Left ventricle myocardium superior (tissue), 1 donor: Measurements from ENCODE around the gene PHIP. TPM values are rescaled to one million over a fixed set of nuclear protein-coding genes. Genes with fewer than 3 reads are reported as not detected.
A peak's percentile ranks its signal among the peaks of the same experiment; 100 is the strongest.

Source experiments
- ATAC-seq: fragments of 200-7000 bp; cut with Tn5 transposase; one replicate; pipeline ENCODE4 v1.9.1; 2020; ENCODE audit warnings: mild to moderate bottlenecking, moderate library complexity
- DNase-seq: peaks from one replicate; pipeline ENCODE4 v3.0.0-alpha.2; 2020
- intact Hi-C: fragments of 100-400 bp; cut with micrococcal nuclease; formaldehyde crosslinking; loops from one replicate; pipeline ENCODE4 v1.11.0; 2022
- total RNA-seq: library from RNA; stranded (reverse); fragmentation: NEBNext Ultra II Directional; extraction: Animal tissue kit (Norgen Biotek cat#: 25700); gene quantifications from one replicate; pipeline ENCODE4 v1.2.1, GENCODE V29; 2021
- donor health status: DM: no; HTN: yes; CAD: no; lungs with severe emphysema.

Gene PHIP
- total RNA-seq, 1 donor from 2014 or later, result 17.3 TPM

DNA sequence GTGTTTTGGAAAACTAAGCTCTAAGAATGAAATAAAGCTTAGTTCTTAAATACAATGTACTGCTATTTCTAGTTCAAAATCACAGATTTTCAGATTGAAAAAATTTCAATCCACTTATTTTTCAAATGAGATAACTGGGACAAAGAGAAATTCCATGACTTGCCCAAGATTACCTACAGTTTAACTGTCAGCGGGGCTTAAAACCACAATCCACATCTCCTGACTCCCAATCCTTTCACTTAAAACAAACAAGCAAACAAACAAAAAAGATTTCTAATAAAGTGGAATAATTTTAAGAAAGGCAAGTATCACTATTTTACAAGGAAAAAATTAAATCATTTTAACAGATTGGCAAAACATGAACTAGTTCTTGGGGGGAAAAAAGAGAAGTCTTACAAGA is 4.2 kb downstream of the PHIP start:
- no peak for DNase-seq
- intact Hi-C loops, result loop anchor here (10.0 kb wide), 2 partner anchors 109 to 161 kb away; partner anchors contain the start of gene HMGN3
- no peak for ATAC-seq

DNA sequence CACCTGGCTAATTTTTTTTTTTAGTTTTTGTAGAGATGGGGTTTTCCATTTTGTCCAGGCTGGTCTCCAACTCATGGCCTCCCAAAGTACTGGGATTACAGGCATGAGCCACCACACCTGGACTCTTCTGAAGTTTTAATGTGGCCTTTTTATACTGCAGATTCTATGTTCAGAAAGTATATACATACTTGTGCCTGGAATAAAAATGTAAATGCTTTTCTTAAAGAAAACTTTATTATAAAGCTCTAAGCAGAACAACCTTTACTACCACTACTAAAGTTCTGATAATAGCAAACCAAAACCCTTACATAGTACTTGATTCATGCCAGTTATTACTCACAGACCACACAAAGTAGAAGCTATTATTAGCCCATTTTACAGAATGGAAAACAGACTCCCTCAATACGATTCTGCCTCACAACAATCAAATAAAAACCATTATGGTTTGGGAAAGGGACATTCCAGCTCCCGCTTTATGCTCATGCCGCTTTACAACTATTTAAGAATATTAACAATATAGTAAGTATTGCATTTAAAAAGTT is 5.3 kb downstream of the PHIP start:
- no peak for DNase-seq
- ATAC-seq, result no peak
- intact Hi-C loops, result loop anchor here (10.0 kb wide), 2 partner anchors 108 to 162 kb away; partner anchors contain the start of gene HMGN3

DNA sequence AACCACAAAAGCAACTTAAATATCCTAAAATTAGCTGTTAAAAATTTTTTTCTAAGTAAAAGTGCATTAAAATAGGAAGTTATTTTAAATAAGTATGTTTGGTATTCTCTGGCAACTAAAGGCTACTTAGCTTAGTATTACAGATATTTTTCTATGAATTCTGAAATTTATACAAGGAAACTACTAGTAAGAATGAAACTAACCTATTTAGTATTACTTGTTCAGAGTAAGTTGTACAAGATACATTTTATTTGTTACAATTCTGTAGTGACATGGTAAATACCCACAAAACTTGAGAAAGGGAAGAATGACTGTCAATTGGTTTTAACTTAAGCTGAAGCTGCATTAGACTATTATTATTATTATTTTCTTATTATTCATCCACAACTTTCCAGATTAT is 6.5 kb downstream of the PHIP start:
- DNase-seq, result no peak
- intact Hi-C loops, result loop anchor here (10.0 kb wide), 2 partner anchors 107 to 163 kb away; partner anchors contain the start of gene HMGN3
- ATAC-seq, result no peak

DNA sequence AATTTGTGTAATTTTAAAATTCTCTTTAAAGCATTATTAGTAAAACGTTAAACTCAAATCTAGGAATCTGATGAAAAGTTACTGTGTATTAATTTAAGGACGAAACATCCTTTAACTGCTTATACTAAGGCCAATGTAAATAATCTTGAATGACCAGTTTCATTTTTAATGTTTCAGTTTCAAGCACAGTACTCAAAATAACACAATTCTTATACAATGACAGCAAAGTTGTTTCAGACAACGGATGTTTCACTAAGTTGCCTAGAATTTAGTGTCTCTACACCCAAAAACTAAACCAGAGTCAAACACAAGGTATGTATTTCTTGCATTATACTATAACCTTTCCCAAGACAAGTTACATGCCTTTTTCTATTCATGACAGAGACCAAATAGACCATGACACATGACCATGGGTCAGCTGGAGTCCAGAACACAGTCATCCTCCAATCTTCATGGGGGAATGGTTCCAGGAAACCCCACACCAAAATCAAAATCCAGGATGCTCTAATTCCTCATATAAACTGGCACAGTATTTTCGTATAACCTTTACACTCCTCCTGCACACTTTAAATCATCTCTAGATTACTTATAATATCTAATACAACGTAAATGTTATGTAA is 7.7 kb downstream of the PHIP start:
- ATAC-seq, result no peak
- intact Hi-C loops, result loop anchor here (10.0 kb wide), 2 partner anchors 106 to 164 kb away; partner anchors contain the start of gene HMGN3
- DNase-seq, result no peak

DNA sequence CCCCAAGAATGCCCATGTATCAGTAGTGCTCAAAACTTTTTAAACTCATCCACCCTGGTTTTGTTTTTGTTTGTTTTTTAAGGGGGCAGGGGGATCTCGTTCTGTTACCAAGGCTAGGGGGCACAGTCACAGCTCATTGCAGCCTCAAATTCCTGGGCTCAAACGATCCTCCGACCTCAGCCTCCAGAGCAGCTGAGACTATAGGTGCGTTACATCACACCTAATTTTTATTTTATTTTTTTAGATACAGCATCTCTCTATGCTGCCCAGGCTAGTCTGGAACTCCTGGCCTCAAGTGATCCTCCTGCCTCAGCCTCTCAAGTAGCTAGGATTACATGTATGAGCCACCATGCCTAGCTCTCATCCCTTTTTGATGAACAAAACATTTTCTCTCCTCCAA is 11.2 kb downstream of the PHIP start:
- DNase-seq, result no peak
- ATAC-seq, result no peak
- intact Hi-C loops, result no loop called here

DNA sequence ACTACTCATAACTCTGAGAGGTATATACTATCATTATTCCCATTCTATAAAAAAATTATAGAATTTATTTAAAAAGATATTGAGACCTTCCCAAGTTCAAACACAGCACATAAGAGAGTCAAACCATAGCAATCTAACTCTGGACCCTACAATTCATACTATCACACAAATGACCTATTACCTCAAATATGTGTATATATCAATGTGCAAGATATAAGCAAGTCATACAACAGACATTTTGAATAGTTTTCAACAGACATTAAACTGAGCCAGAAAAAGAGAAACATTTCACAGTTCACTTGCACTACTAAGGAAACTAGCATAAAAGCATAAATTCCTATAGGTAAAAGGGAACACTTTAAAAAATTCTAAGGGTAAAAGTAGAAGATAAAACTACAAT is 11.7 kb downstream of the PHIP start:
- ATAC-seq, result no peak
- intact Hi-C loops, result no loop called here
- no peak for DNase-seq

DNA sequence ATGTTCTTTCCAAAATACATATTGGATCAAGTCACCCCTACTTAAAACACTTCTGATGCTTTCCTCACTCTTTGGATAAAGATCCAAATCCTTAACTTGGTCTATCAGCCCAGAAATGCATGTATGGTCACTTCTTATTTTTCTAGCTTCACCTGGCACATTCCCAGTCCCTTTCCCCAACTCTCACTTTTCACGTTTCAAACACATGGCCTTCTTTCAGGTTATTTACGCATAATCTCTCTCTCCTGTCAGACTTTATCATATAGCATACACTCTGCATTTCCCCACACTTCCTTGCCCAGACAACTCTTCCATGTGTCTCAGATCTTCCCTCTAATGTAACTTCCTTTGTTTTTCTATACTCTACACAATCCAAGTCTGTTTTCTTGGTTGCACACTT is 12.8 kb downstream of the PHIP start:
- intact Hi-C loops, result no loop called here
- no peak for ATAC-seq
- DNase-seq, result no peak

DNA sequence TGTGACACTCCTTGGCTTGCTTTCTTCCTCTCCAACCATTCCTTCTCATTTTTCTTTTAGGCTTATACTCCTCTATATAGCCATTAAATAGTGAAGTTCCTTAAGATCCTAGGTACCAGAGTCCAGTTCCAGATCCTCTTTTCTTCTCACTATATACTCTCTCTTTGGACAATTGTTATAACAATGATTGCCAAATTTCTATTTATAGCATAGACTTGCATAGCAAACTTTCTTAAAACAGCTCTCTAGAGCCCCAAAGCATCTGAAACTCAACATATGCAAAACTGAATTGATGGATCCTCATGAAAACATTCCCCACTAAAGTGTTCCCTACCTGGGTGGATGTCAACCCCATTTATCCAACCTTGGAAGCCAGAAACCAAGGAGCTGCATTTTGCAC is 13.4 kb downstream of the PHIP start:
- intact Hi-C loops, result no loop called here
- ATAC-seq (peak; percentile 13), DNase-seq (no peak)

DNA sequence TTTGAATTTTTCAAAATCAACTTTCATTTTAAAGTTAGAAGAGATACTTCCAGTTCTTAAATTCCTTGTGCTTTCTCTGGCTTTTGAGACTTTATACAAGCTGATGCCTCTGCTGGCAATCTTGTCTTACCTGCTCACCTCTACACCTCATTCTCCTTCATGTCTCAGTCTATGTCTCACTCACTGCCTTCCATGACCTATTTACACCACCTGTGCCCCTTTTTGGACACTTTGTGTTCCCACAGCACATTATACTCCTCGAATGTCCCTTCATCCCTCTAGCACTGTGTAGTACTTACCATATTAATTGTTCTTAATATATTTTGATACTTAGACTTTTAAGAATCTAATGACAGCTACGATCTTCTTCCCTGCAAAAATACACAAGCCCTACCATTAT is 15.3 kb downstream of the PHIP start:
- DNase-seq (no peak), ATAC-seq (no peak)

DNA sequence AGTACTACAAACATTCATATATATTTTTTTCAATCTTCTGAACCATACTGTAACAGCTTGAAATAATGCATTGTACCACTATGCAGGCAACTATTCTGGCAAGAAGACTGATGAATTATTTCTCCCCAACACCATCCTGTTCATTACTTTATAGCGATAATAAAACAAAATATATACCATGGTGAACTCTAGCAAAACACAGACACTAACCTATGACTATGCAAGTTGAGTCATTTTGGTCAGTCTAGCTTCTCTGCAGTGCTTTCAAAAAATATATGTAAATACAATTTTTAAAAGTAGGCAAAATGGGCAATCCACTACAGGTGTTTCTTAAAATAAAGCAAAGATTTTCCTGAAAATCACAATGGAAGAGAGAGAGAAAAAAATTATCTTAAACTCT is 20.3 kb downstream of the PHIP start:
- no peak for ATAC-seq
- intact Hi-C loops, result no loop called here
- no peak for DNase-seq

More for the DNA sequence above, 15.3 kb downstream of the PHIP start:
- intact Hi-C loops, result no loop called here

DNA sequence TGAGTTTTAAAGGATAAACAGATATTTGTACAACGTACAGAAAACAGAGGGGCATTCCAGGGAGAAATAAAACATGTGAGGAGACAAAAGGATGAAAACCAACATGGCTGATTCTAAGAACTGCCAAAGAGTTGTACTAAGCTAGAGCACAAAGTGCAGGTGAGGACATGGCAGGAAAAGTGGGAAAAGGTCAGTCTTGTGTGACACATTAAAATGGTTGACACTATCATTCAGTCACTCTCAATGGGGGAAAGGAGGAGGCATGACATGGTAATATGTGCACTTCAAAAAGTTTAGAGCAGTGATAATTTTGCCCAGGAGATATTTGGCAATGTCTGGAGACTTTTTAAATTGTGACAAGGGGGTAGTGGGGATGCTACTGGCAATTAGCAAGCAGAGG is 21.8 kb downstream of the PHIP start:
- intact Hi-C loops, result no loop called here
- DNase-seq (no peak), ATAC-seq (no peak)

DNA sequence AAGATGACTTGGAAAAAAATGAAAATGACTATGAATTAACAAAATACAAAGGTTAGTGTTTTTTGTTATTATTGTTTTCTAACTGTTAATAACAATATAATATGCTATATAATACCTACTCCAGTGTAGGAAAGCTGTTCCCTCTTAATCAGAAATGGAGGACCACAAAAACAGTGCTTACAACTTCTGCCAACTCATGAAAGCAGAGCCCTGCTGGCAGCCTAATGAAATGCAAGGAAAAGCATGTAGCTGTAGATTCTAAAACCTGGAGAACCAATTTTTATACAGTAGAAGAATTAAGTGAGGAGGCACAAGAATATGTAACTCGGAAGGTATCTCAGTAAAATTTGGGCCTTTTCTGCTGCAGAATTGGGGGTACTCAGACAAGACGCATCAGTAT is 29.4 kb downstream of the PHIP start:
- ATAC-seq (no peak), DNase-seq (no peak)
- intact Hi-C loops, result no loop called here

DNA sequence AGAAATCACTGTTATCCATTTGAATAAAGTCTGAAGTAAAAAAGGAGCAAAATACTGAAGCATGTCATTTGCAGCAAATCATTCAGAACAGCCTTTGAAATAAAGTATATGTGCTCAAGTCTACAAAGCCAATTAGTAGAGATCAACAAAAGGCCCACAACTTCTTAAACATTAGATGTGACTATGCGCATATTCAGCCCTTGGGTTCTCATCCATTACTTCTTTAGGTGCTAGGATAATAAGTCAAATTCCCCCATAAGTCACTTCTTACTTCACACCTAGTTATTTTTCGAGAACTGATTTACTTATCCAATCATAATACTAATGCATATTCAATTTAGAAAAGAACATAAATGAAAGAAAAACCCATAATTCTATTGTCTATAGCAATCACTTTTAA is 31.0 kb downstream of the PHIP start:
- intact Hi-C loops, result no loop called here

DNA sequence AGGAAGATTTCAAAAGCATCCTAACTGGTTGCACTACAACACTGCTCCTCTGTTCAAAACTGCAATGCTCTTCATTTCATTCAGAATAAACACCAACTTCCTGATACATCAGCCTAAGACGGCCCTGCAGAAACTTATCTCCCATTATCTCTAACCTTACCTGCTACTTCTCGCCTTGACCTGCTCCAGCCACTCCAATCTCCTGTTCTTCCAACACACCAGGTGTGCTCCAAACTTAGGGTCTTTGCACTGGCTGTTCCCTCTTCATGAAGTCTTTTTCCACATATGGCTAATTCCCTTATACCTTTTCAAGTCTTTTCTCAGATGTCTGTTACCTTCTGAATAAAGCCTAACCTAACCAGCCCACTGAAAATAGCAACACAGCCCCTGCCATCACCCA is 32.1 kb downstream of the PHIP start:
- DNase-seq, result no peak
- intact Hi-C loops, result no loop called here
- no peak for ATAC-seq

More for the DNA sequence above, 31.0 kb downstream of the PHIP start:
- ATAC-seq (no peak), DNase-seq (no peak)

DNA sequence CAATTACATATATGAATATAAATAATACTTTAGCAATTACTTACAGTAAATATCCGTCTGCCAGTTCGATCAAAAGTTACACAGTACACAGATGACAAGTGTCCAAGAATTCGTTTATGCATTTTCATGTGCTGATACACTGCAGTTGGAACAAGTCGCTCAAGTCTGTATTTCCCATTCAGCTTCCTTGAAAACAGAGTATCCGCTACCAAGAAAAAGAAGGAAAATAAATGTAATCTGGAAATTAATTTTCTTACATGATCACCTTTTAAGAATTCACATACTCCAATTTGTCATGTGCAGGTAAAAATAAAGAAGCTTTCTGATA is 35.3 kb downstream of the PHIP start:
- DNase-seq (no peak), ATAC-seq (no peak)
- intact Hi-C loops, result no loop called here

DNA sequence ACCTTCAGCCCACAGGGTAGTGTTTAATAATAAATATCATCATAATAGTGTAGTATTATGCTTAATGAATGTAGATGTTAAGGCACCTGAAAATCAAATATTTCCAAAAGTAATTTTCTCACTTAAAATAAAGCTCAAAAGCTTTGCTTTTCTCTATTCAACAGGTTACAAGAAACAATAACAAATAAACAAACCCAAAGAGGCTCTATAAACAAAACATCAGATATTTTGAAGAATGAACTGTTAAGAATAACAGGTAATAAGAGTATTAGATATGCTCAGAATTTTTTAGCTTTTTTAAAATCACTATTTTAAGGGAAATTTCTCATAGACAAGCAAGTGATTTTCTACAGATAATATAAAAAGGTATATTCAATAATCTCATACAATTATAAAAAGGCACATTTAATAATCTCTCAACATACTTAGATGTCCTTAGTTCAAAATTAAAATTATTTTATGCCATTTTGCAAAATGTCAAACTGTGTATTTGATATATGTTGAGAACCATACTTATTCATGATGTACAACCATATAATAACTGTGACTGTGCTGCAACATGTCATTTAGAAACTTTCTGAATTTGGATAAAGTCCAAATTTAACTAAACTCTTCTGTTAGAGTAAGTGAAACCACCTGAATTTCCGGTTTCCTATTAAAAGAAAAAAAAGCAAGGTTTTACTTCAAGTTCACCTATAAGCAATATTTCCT is 35.8 kb downstream of the PHIP start:
- DNase-seq, result no peak
- intact Hi-C loops, result no loop called here
- ATAC-seq, result no peak

DNA sequence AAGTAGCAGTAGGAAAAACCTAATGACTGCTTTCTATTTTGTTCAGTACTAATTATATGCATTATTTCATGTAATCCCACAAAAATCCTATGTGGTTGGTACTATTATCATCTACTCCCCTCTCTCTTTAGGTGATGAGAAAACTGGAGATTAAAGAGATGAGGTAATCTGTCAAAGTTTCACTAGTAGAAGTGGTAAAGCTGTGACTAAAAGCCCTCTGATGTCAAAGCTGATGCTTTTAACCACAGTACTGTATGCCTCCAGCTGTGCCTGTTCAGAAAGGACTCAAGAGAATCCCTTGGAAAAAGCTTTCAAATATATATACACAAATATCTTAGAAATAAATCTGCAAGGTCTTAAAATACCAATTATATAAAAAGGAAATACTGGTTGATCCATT is 38.0 kb downstream of the PHIP start:
- ATAC-seq, result no peak
- DNase-seq, result no peak
- intact Hi-C loops, result no loop called here

DNA sequence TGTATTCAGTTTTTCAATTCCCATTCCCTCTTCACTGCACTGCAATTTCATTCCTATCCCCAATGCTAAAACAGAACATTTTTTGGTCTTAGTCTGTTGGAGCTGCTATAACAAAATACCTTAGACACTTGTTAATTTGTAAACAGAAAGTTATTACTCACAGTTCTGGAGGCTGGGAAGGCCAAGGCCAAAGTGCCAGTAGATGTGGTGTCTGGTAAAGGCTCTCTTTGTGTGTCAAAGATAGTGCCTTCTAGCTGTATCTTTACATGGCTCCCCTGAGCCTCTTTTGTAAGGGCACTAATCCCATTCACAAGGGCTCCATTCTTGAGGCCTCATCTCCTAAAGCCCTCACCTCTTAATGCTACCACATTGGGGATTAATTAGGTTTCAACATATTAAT is 40.0 kb downstream of the PHIP start:
- intact Hi-C loops, result no loop called here
- ATAC-seq (no peak), DNase-seq (no peak)

DNA sequence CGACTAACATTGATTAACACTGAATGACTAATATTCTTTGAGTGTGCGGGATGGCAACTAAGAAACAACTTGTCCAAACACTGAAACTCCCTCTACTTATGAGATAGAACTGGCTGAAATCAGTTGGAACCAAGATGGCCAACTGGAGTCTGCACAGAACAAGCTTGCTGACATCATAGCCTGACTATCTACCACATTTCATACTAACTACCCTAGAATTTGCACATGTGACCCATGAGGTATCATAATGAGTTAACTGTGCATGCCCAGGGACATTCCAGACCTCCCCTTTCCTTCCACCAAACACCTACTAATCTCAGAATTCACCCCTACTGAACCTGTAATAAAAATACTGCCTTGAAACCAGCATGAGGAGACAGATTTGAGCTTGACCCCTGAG is 43.2 kb downstream of the PHIP start:
- no peak for ATAC-seq
- intact Hi-C loops, result no loop called here
- DNase-seq, result no peak

DNA sequence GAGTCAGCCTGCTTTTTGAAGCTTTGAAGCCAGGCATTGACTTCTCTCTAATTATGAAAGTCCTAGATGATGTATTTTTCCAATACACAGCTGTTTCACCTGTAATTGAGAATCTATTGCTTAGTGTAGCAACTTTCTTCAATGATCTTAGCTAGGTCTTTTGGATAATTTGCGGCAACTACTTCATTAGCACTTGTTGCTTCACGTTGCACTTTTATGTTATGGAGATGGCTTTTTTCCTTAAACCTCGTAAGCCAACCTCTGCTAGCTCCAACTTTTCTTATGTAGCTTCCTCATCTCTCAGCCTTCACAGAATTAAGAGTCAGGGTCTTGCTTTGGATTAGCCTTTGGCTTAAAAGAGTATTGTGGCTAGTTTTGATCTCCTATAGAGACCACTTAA is 44.8 kb downstream of the PHIP start:
- no peak for DNase-seq
- ATAC-seq, result no peak
- intact Hi-C loops, result no loop called here
